Measurements from ENCODE around the gene RPL36AL. TPM values are rescaled to one million over a fixed set of nuclear protein-coding genes. Genes with fewer than 3 reads are reported as not detected.

The RPL36AL gene
- total RNA-seq, 1 donor from 2014 or later, result 243 TPM

- no peak overlapping the region for H3K27ac ChIP-seq (ENCODE audit: low read depth, low read length)
- H3K4me1 ChIP-seq (ENCODE audit: control insufficient read depth in 3 of 3, insufficient read depth in 3 of 3, low read length in 3 of 3), result peaks cover 11 to 24% (median 12%) of the 10 kb centered on the region in 3 donors
- no peak overlapping the region for H3K9ac ChIP-seq (ENCODE audit: low read depth in 1 of 3, low read length in 3 of 3)
- H3K36me3 ChIP-seq (ENCODE audit: control insufficient read depth in 3 of 3, insufficient read depth in 3 of 3, low read length in 3 of 3), result peaks cover 15 to 30% (median 22%) of the 10 kb centered on the region in 3 donors
- no peak overlapping the region for H3K4me3 ChIP-seq (ENCODE audit: low read length in 3 of 3)
- H3K9me3 ChIP-seq (ENCODE audit: control insufficient read depth in 3 of 3, low read length in 3 of 3), result no peaks in the 10 kb centered on the region
- no peaks in the 10 kb centered on the region for H3K27me3 ChIP-seq (ENCODE audit: control insufficient read depth in 3 of 3, insufficient read depth in 3 of 3, low read length in 3 of 3)
These were observed 38.1 kb downstream of the RPL36AL start for GRCh38 chr14:49582113-49582977.

GRCh38 chr14:49581209-49582112 is 39.0 kb downstream of the RPL36AL start:
- H3K9ac ChIP-seq (ENCODE audit: low read depth in 1 of 3, low read length in 3 of 3), result no peak overlapping the region
- no peaks in the 10 kb centered on the region for H3K27me3 ChIP-seq (ENCODE audit: control insufficient read depth in 3 of 3, insufficient read depth in 3 of 3, low read length in 3 of 3)
- no peak overlapping the region for H3K27ac ChIP-seq (ENCODE audit: low read depth, low read length)
- peaks cover 20 to 37% (median 22%) of the 10 kb centered on the region in 3 donors for H3K36me3 ChIP-seq (ENCODE audit: control insufficient read depth in 3 of 3, insufficient read depth in 3 of 3, low read length in 3 of 3)
- H3K4me1 ChIP-seq (ENCODE audit: control insufficient read depth in 3 of 3, insufficient read depth in 3 of 3, low read length in 3 of 3), result peaks cover 11 to 24% (median 12%) of the 10 kb centered on the region in 3 donors
- H3K9me3 ChIP-seq (ENCODE audit: control insufficient read depth in 3 of 3, low read length in 3 of 3), result no peaks in the 10 kb centered on the region
- no peak overlapping the region for H3K4me3 ChIP-seq (ENCODE audit: low read length in 3 of 3)

- Histone ChIP-seq H3K27ac (ENCODE audit: low read depth, low read length) (no peak overlapping the region), H3K9me3 (ENCODE audit: control insufficient read depth in 3 of 3, low read length in 3 of 3) (no peaks in the 10 kb centered on the region), H3K27me3 (ENCODE audit: control insufficient read depth in 3 of 3, insufficient read depth in 3 of 3, low read length in 3 of 3) (no peaks in the 10 kb centered on the region), H3K9ac (ENCODE audit: low read depth in 1 of 3, low read length in 3 of 3) (no peak overlapping the region), H3K4me1 (ENCODE audit: control insufficient read depth in 3 of 3, insufficient read depth in 3 of 3, low read length in 3 of 3) (peaks cover 9 to 18% (median 10%) of the 10 kb centered on the region in 3 donors), H3K36me3 (ENCODE audit: control insufficient read depth in 3 of 3, insufficient read depth in 3 of 3, low read length in 3 of 3) (peaks cover 19 to 39% (median 22%) of the 10 kb centered on the region in 3 donors), H3K4me3 (ENCODE audit: low read length in 3 of 3) (no peak overlapping the region)
These were observed 40.6 kb downstream of the RPL36AL start for GRCh38 chr14:49579841-49580240.

DNA sequence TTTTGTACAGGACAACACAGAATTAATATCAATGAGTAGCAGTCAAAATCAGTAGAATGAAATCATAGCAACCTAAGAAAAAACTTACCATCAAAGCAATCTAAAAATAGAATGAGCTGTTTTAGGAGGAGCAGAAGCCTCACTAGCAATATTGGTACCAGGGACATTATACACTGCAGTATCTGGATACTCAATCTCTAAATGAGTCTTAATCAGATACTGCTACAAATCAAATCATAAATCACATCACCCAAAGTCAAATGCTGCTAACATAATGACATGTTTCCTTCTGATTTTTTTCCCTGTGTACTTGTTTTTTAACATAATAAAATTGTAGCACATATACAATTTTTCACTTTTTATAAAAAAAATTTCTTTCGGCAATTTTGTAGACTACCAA is 42.3 kb downstream of the RPL36AL start:
- Histone ChIP-seq H3K4me3 (ENCODE audit: low read length in 3 of 3) (no peak overlapping the region), H3K9ac (ENCODE audit: low read depth in 1 of 3, low read length in 3 of 3) (peak overlapping the region in 1 of 3 donors; percentile 44), H3K9me3 (ENCODE audit: control insufficient read depth in 3 of 3, low read length in 3 of 3) (no peaks in the 10 kb centered on the region), H3K4me1 (ENCODE audit: control insufficient read depth in 3 of 3, insufficient read depth in 3 of 3, low read length in 3 of 3) (peaks cover 3 to 8% (median 3%) of the 10 kb centered on the region in 3 donors), H3K27ac (ENCODE audit: low read depth, low read length) (no peak overlapping the region), H3K36me3 (ENCODE audit: control insufficient read depth in 3 of 3, insufficient read depth in 3 of 3, low read length in 3 of 3) (peaks cover 9 to 26% (median 14%) of the 10 kb centered on the region in 3 donors), H3K27me3 (ENCODE audit: control insufficient read depth in 3 of 3, insufficient read depth in 3 of 3, low read length in 3 of 3) (no peaks in the 10 kb centered on the region)

DNA sequence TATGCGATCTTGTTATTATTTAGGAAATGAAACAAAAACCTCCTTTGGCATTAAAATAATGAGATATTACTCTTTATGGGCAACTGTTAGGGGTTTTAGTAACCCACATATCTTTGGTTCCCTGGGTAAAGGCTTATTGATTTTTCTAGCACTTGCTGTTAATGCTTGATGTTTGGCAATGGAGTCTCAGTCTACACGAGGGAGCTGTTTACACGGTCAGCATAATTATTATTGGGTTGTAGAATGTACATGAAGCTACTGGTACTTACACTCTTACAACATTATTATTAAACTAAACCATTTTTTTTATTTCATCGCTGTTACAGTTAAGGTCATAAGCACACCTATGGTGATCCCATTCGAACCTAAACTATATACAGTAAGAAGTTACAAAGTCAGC is 46.4 kb downstream of the RPL36AL start:
- H3K9ac ChIP-seq (ENCODE audit: low read depth in 1 of 3, low read length in 3 of 3), result no peak overlapping the region
- peaks cover 0 to 3% (median 0%) of the 10 kb centered on the region in 3 donors for H3K4me1 ChIP-seq (ENCODE audit: control insufficient read depth in 3 of 3, insufficient read depth in 3 of 3, low read length in 3 of 3)
- H3K4me3 ChIP-seq (ENCODE audit: low read length in 3 of 3), result no peak overlapping the region
- H3K9me3 ChIP-seq (ENCODE audit: control insufficient read depth in 3 of 3, low read length in 3 of 3), result no peaks in the 10 kb centered on the region
- H3K36me3 ChIP-seq (ENCODE audit: control insufficient read depth in 3 of 3, insufficient read depth in 3 of 3, low read length in 3 of 3), result peaks cover 2 to 13% (median 7%) of the 10 kb centered on the region in 3 donors
- H3K27ac ChIP-seq (ENCODE audit: low read depth, low read length), result no peak overlapping the region
- no peaks in the 10 kb centered on the region for H3K27me3 ChIP-seq (ENCODE audit: control insufficient read depth in 3 of 3, insufficient read depth in 3 of 3, low read length in 3 of 3)

- H3K36me3 ChIP-seq (ENCODE audit: control insufficient read depth in 3 of 3, insufficient read depth in 3 of 3, low read length in 3 of 3), result no peaks in the 10 kb centered on the region
- no peaks in the 10 kb centered on the region for H3K9me3 ChIP-seq (ENCODE audit: control insufficient read depth in 3 of 3, low read length in 3 of 3)
- no peak overlapping the region for H3K4me3 ChIP-seq (ENCODE audit: low read length in 3 of 3)
- H3K27me3 ChIP-seq (ENCODE audit: control insufficient read depth in 3 of 3, insufficient read depth in 3 of 3, low read length in 3 of 3), result no peaks in the 10 kb centered on the region
- H3K9ac ChIP-seq (ENCODE audit: low read depth in 1 of 3, low read length in 3 of 3), result no peak overlapping the region
- no peaks in the 10 kb centered on the region for H3K4me1 ChIP-seq (ENCODE audit: control insufficient read depth in 3 of 3, insufficient read depth in 3 of 3, low read length in 3 of 3)
- H3K27ac ChIP-seq (ENCODE audit: low read depth, low read length), result no peak overlapping the region
These were observed 51.1 kb downstream of the RPL36AL start for GRCh38 chr14:49569281-49569680.

Small RNAs within 50 kb of the gene (small RNA-seq; reads per million reads assigned to genes)
- not detected for gene AL139099.3
- gene AL139099.4, result not detected
- not detected for gene RF00019

Other genes with a start within 250 kb of the RPL36AL start
- gene RPS29, start 34.2 kb downstream of the RPL36AL start, total RNA-seq, result 2,999 TPM
- 8.4 TPM for gene LRR1, start 21.7 kb downstream of the RPL36AL start, total RNA-seq
- gene MGAT2, start 173 bp upstream of the RPL36AL start, total RNA-seq, result 28.2 TPM
- gene DNAAF2, start 14.6 kb upstream of the RPL36AL start, total RNA-seq, result 5.7 TPM
- 15.1 TPM for gene POLE2, start 67.6 kb upstream of the RPL36AL start, total RNA-seq
- 20.9 TPM for gene KLHDC1, start 72.5 kb upstream of the RPL36AL start, total RNA-seq
- gene KLHDC2, start 147.5 kb upstream of the RPL36AL start, total RNA-seq, result 123 TPM
- 46.4 TPM for gene NEMF, start 232.2 kb upstream of the RPL36AL start, total RNA-seq

All from skeletal muscle tissue (tissue), 5 donors.